Neuronal stem cell (in vitro differentiated cells): Measurements from ENCODE around the gene TMEM30B.
"Not testable (repeated sequence)": the region's sequence is repeated elsewhere in the genome, so short reads cannot be mapped to it uniquely, and the experiment has no call there.

ENCODE experiments used
- DNase-seq: peaks from one replicate; pipeline ENCODE4 v3.0.0-alpha.2; 2013; ENCODE audit warnings: low spot score
- H2AFZ ChIP-seq: one replicate; pipeline ENCODE4 v1.6.1; 2013; ENCODE audit warnings: mild to moderate bottlenecking, low read length, inconsistent platforms
- H2AK5ac ChIP-seq: 2 replicates; pipeline ENCODE4 v1.6.1; 2013; ENCODE audit warnings: low read depth, mild to moderate bottlenecking, inconsistent platforms, low read length, moderate library complexity, mixed read lengths
- H2BK120ac ChIP-seq: 2 replicates; pipeline ENCODE4 v1.6.1; 2013; ENCODE audit warnings: low read depth, mild to moderate bottlenecking, inconsistent platforms, low read length, moderate library complexity, mixed read lengths
- H2BK12ac ChIP-seq: one replicate; pipeline ENCODE4 v1.6.1; 2013; ENCODE audit warnings: low read length, inconsistent platforms
- H2BK15ac ChIP-seq: 2 replicates; pipeline ENCODE4 v1.6.1; 2013; ENCODE audit warnings: mild to moderate bottlenecking, low read length, inconsistent platforms, mixed read lengths
- H2BK5ac ChIP-seq: one replicate; pipeline ENCODE4 v1.6.1; 2013; ENCODE audit warnings: inconsistent platforms, mild to moderate bottlenecking, low read length, moderate library complexity
- H3K14ac ChIP-seq: one replicate; pipeline ENCODE4 v1.6.1; 2013; ENCODE audit warnings: low read length, inconsistent platforms
- H3K18ac ChIP-seq: 2 replicates; pipeline ENCODE4 v1.6.1; 2013; ENCODE audit warnings: low read length, inconsistent platforms
- H3K23ac ChIP-seq: 2 replicates; pipeline ENCODE4 v1.6.1; 2013; ENCODE audit warnings: low read depth, mild to moderate bottlenecking, mixed read lengths, low read length, inconsistent platforms; ENCODE audit not compliant: poor library complexity
- H3K27ac ChIP-seq: replicated peaks from 3 replicates; pipeline ENCODE4 v1.5.1; 2013; ENCODE audit warnings: low read length, inconsistent platforms
- H3K27me3 ChIP-seq, 3 experiments: 2 replicates each; pipeline ENCODE4 v1.6.1; 2013; ENCODE audit warnings: low read length in 3 of 3, mild to moderate bottlenecking in 2 of 3, inconsistent platforms in 1 of 3, low read depth in 1 of 3, mixed read lengths in 1 of 3, moderate library complexity in 1 of 3; ENCODE audit not compliant: control insufficient read depth in 3 of 3, insufficient read depth in 3 of 3
- H3K36me3 ChIP-seq, 2 donors: replicated peaks in 1 of 2; 2 replicates each; pipeline ENCODE4 v1.6.1; 2013; ENCODE audit warnings: low read length in 2 of 2; ENCODE audit not compliant: control insufficient read depth in 2 of 2, insufficient read depth in 2 of 2
- H3K4ac ChIP-seq: 2 replicates; pipeline ENCODE4 v1.6.1; 2013; ENCODE audit warnings: inconsistent platforms, mild to moderate bottlenecking, low read length, moderate library complexity
- H3K4me1 ChIP-seq, 2 donors: 1 replicate in 1 of 2; 2 replicates in 1 of 2; pipeline ENCODE4 v1.6.1; 2013; ENCODE audit warnings: low read length in 2 of 2, low read depth in 1 of 2; ENCODE audit not compliant: control insufficient read depth in 2 of 2, insufficient read depth in 1 of 2
- H3K4me2 ChIP-seq: one replicate; pipeline ENCODE4 v1.6.1; 2013; ENCODE audit warnings: mild to moderate bottlenecking, low read length, inconsistent platforms; ENCODE audit not compliant: insufficient read depth, poor library complexity, severe bottlenecking
- H3K4me3 ChIP-seq, 2 donors: 2 replicates each; pipeline ENCODE4 v1.5.1; 2013; ENCODE audit warnings: low read length in 2 of 2, mild to moderate bottlenecking in 2 of 2, inconsistent platforms in 1 of 2, moderate library complexity in 1 of 2
- H3K79me1 ChIP-seq: one replicate; pipeline ENCODE4 v1.6.1; 2013; ENCODE audit warnings: low read depth, mild to moderate bottlenecking, inconsistent platforms, low read length, moderate library complexity
- H3K9ac ChIP-seq: one replicate; pipeline ENCODE4 v1.6.1; 2013; ENCODE audit warnings: mild to moderate bottlenecking, low read depth, low read length, inconsistent platforms; ENCODE audit not compliant: poor library complexity
- H3K9me3 ChIP-seq, 2 donors: replicated peaks in 1 of 2; 2 replicates each; pipeline versions ENCODE3 to v1.6.1; 2013; ENCODE audit warnings: low read length in 2 of 2, mild to moderate bottlenecking in 2 of 2, inconsistent platforms in 1 of 2, low read depth in 1 of 2, mixed read lengths in 1 of 2, moderate library complexity in 1 of 2; ENCODE audit not compliant: control insufficient read depth in 2 of 2, insufficient read depth in 1 of 2
- H4K8ac ChIP-seq: one replicate; pipeline ENCODE4 v1.6.1; 2013; ENCODE audit warnings: low read depth, mild to moderate bottlenecking, inconsistent platforms, low read length, moderate library complexity
- H4K91ac ChIP-seq: one replicate; pipeline ENCODE4 v1.6.1; 2013; ENCODE audit warnings: low read length, low read depth, mild to moderate bottlenecking, inconsistent platforms; ENCODE audit not compliant: poor library complexity
- WGBS, 2 donors: extraction: QIAGEN DNeasy Blood & Tissue Kit; methylation state at CpG; one replicate each; pipeline ENCODE4 v1.1.7; 2013; ENCODE audit warnings: missing lambda C conversion rate in 2 of 2, mixed read lengths in 1 of 2; ENCODE audit not compliant: insufficient read length in 2 of 2, insufficient replicate concordance in 1 of 2; ENCODE audit errors: extremely low coverage in 2 of 2; 5-methylcytosine and 5-hydroxymethylcytosine counted together

TMEM30B gene

DNA sequence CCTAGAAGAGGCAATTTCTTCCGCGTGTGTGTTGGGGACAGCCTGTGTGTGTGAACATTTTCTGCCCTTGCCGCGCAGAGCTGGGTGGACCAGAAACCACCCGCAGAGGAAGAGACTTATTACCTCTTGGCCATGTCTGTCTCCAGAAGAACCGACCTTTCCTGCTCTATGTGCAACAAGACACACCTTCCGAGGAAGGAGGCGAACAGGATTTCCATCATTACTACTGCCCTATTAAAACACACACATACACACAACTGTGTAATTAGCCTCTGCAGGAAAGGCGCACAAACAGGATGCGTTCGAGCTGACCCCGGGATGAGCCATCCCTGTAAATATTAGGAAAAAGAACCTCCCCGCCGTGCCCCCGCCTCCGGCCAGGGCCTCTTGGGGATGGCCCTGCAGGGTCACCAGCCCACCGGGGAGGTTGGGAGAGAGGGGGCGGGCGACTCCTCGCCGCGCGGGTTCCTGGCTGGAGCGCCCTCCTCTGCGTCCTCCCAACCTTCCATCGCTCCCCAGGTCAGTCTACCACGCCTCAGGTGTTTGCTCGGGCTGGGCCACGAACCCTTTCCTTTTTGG lies 39.8 kb upstream of the TMEM30B start:
- H2AK5ac ChIP-seq = no peak overlapping the region
- H4K8ac ChIP-seq = no peak overlapping the region
- H2BK120ac ChIP-seq = no peak overlapping the region
- no peak for DNase-seq
- H3K27ac ChIP-seq = no peak overlapping the region
- no peak overlapping the region for H3K4ac ChIP-seq
- H3K9me3 ChIP-seq = no peaks in the 10 kb centered on the region
- H2BK5ac ChIP-seq = no peak overlapping the region
- WGBS, 2 donors = no CpG with 5 or more reads among the region's 29 CpGs
- H2BK15ac ChIP-seq = peak overlapping the region; percentile 91
- peak overlapping the region; percentile 84 for H2AFZ ChIP-seq
- peak overlapping the region; percentile 85 for H3K14ac ChIP-seq
- peak overlapping the region; percentile 93 for H3K18ac ChIP-seq
- H3K79me1 ChIP-seq = no peaks in the 10 kb centered on the region
- no peak overlapping the region for H3K23ac ChIP-seq
- H3K4me3 ChIP-seq = peak overlapping the region in 1 of 2 donors; percentile 88
- H3K36me3 ChIP-seq = no peaks in the 10 kb centered on the region
- peak overlapping the region; percentile 66 for H3K9ac ChIP-seq
- H2BK12ac ChIP-seq = peak overlapping the region; percentile 66
- H4K91ac ChIP-seq = no peak overlapping the region
- peak overlapping the region; percentile 82 for H3K4me2 ChIP-seq
- peaks cover 0 to 3% of the 10 kb centered on the region in 2 donors for H3K4me1 ChIP-seq
- H3K27me3 ChIP-seq = peaks cover 7 to 56% (median 29%) of the 10 kb centered on the region in 3 experiments

DNA sequence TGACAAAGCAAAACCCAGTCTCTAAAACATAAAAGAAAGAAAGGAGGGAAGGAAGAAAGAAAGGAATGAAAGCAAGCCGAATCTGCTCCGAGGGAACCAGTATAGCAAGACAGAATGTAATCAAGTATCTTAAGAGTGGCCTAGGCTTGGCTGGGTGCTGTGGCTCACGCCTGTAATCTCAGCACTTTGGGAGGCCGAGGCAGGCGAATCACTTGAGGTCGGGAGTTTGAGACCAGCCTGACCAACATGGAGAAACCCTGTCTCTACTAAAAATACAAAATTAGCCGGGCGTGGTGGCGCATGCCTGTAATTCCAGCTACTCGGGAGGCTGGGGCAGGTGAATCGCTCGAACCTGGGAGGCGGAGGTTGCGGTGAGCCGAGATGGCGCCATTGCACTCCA lies 39.0 kb upstream of the TMEM30B start:
- not testable (repeated sequence) for H3K79me1 ChIP-seq, H2BK120ac ChIP-seq, H2BK12ac ChIP-seq, H4K8ac ChIP-seq, H3K18ac ChIP-seq, DNase-seq, H2AFZ ChIP-seq, H3K36me3 ChIP-seq, H3K4ac ChIP-seq, H4K91ac ChIP-seq, H3K9ac ChIP-seq, H3K4me3 ChIP-seq, H3K14ac ChIP-seq, H2BK15ac ChIP-seq, H3K27ac ChIP-seq, H2AK5ac ChIP-seq, H3K4me2 ChIP-seq, H3K23ac ChIP-seq, H2BK5ac ChIP-seq, H3K4me1 ChIP-seq, H3K9me3 ChIP-seq
- no CpG with 5 or more reads among the region's 16 CpGs for WGBS, 2 donors
- peaks cover 7 to 56% (median 29%) of the 10 kb centered on the region in 3 experiments for H3K27me3 ChIP-seq

DNA sequence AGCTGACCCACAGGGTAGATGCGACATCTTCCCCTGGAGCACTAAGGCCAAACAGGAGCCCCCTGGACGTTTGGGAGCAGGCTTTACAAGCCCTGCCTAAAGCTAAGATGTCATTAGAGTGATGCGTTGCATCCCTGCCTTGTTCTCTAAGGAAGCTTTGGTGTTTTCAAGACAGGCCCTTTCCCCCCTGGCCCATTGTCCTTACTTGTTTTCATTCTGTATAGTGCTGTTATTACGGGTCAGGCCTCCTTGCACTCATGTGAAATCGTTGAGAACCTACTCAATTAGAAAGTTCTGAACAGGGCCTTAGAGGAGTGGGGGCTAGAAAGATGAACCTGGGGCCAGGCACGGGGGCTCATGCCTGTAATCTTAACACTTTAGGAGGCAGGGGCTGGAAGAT lies 38.6 kb upstream of the TMEM30B start:
- peaks cover 7 to 56% (median 29%) of the 10 kb centered on the region in 3 experiments for H3K27me3 ChIP-seq
- H2BK12ac ChIP-seq = no peak overlapping the region
- no peak overlapping the region for H2AFZ ChIP-seq
- H3K4ac ChIP-seq = no peak overlapping the region
- H2BK120ac ChIP-seq = no peak overlapping the region
- no peak overlapping the region for H4K8ac ChIP-seq
- no peak overlapping the region for H3K27ac ChIP-seq
- no peaks in the 10 kb centered on the region for H3K79me1 ChIP-seq
- no peak overlapping the region for H3K9ac ChIP-seq
- no peaks in the 10 kb centered on the region for H3K9me3 ChIP-seq
- H3K4me1 ChIP-seq = peaks cover 0 to 3% of the 10 kb centered on the region in 2 donors
- no CpG with 5 or more reads among the region's 6 CpGs for WGBS, 2 donors
- no peak overlapping the region for H3K4me3 ChIP-seq
- no peak overlapping the region for H3K14ac ChIP-seq
- no peaks in the 10 kb centered on the region for H3K36me3 ChIP-seq
- no peak overlapping the region for H3K4me2 ChIP-seq
- no peak overlapping the region for H2AK5ac ChIP-seq
- no peak overlapping the region for H2BK15ac ChIP-seq
- no peak overlapping the region for H3K18ac ChIP-seq
- no peak for DNase-seq
- no peak overlapping the region for H4K91ac ChIP-seq
- no peak overlapping the region for H2BK5ac ChIP-seq
- H3K23ac ChIP-seq = no peak overlapping the region

DNA sequence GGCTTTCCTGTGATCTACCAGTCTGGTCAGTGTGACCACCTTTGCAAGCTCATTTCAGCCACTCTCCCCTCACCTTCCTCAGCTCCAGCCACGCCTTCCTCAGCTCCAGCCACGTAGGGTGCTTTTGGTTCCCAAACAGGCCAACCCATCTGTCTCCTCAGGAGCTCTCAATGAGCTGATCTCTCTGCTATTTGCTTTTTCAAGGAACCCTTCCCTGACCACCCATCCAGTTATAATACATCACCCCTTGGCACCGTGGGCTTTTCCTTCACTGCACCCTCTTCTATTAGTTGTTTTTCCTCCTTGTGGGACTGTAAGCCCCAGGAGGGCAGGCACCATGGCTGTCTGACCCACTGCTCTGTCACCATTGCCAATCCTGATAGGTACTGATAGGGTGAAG lies 37.9 kb upstream of the TMEM30B start:
- no CpG with 5 or more reads among the region's 3 CpGs for WGBS, 2 donors

More for the DNA sequence above, 37.9 kb upstream of the TMEM30B start:
- Histone ChIP-seq H3K79me1 (no peaks in the 10 kb centered on the region), H3K9ac (no peak overlapping the region), H3K23ac (no peak overlapping the region), H3K36me3 (no peaks in the 10 kb centered on the region), H3K4me1 (peaks cover 0 to 3% of the 10 kb centered on the region in 2 donors), H3K4ac (no peak overlapping the region), H3K18ac (no peak overlapping the region), H4K91ac (no peak overlapping the region), H3K9me3 (no peaks in the 10 kb centered on the region), H3K27me3 (peaks cover 7 to 52% (median 29%) of the 10 kb centered on the region in 3 experiments), H2BK5ac (no peak overlapping the region), H3K14ac (no peak overlapping the region), H2BK15ac (no peak overlapping the region), H3K4me3 (no peak overlapping the region), H3K4me2 (no peak overlapping the region), H2BK12ac (no peak overlapping the region), H4K8ac (no peak overlapping the region), H2AK5ac (peak overlapping the region; percentile 60), H2AFZ (no peak overlapping the region), H3K27ac (no peak overlapping the region), H2BK120ac (no peak overlapping the region)
- no peak for DNase-seq
